Psoas muscle (tissue), 8 donors: ENCODE data around the gene MRPL10. TPM values are rescaled to one million over a fixed set of nuclear protein-coding genes. Genes with fewer than 3 reads are reported as not detected.
"Not testable (repeated sequence)": the region's sequence is repeated elsewhere in the genome, so short reads cannot be mapped to it uniquely, and the experiment has no call there.

Experiments used
- ATAC-seq, 4 donors: fragments of 200-7000 bp; cut with Tn5 transposase; one replicate each; pipeline ENCODE4 v1.9.1; 2020; ENCODE audit warnings: moderate library complexity in 3 of 4, mild to moderate bottlenecking in 2 of 4
- DNase-seq, 2 donors: peaks; one replicate each; pipeline ENCODE4 v3.0.0-alpha.2; 2020
- H3K27ac ChIP-seq: fragments of 200-600 bp; one replicate; pipeline ENCODE4 v1.8.0; 2022
- H3K27me3 ChIP-seq, 3 donors: fragments of 200-600 bp in 1 of 3; one replicate each; pipeline versions ENCODE4 v1.6.1 to v1.8.0; 2013 to 2022; ENCODE audit warnings: low read length in 2 of 3, mild to moderate bottlenecking in 2 of 3, moderate library complexity in 1 of 3; ENCODE audit not compliant: insufficient read depth in 3 of 3
- H3K36me3 ChIP-seq, 2 donors: fragments of 200-600 bp in 1 of 2; one replicate each; pipeline versions ENCODE4 v1.6.1 to v1.8.0; 2013 to 2022; ENCODE audit warnings: low read depth in 1 of 2, mild to moderate bottlenecking in 1 of 2, moderate library complexity in 1 of 2; ENCODE audit not compliant: insufficient read depth in 1 of 2
- H3K4me1 ChIP-seq: fragments of 200-600 bp; one replicate; pipeline ENCODE4 v1.8.0; 2022
- H3K4me3 ChIP-seq: fragments of 200-600 bp; one replicate; pipeline ENCODE4 v1.8.0; 2022; ENCODE audit warnings: mild to moderate bottlenecking
- H3K9me3 ChIP-seq: fragments of 200-600 bp; one replicate; pipeline ENCODE4 v1.8.0; 2022
- WGBS, 3 donors: extraction: QIAGEN DNeasy Blood & Tissue Kit; methylation state at CpG; one replicate each; pipeline versions ENCODE4 v1.1.6 to v1.1.7; 2013; 5-methylcytosine and 5-hydroxymethylcytosine counted together
- intact Hi-C, 2 donors: fragments of 100-400 bp; cut with DNase I; formaldehyde crosslinking; loops; one replicate each; pipeline versions ENCODE4 v1.11.0 to v1.14.2; 2022
- polyA plus RNA-seq, 3 donors: library from polyadenylated mRNA; stranded (reverse); fragments of 200-250 nt; gene quantifications; one replicate each; pipeline ENCODE4 v1.2.3, GENCODE V29; 2013
- total RNA-seq, 4 donors: library from RNA; stranded (reverse); fragmentation: NEBNext Ultra II Directional in 2 of 4; extraction: Animal tissue kit (Norgen Biotek cat#: 25700) in 2 of 4; gene quantifications; one replicate each; pipeline versions ENCODE4 v1.2.1 to v1.2.4, GENCODE V29; 2021 to 2023
- TF ChIP-seq, protein P1 (sequence below): fragments of 200-600 bp; IDR thresholded peaks from one replicate; pipeline ENCODE4 v1.8.0; 2022; ENCODE audit warnings: antibody characterized with exemption
- donor health status: healthy with polysubstance abuse.
- donor health status: DM: no; HTN: no; CAD: no; lungs with moderate emphysema.
- donor health status: Bipolar disorder and iron deficiency.
- donor health status: healthy.
- donor health status: DM: yes; HTN: yes; CAD: no.
- donor health status: DM: no; HTN: no; CAD: no.
- donor health status: DM: no; HTN: no; CAD: no.
- donor health status: DM: yes; HTN: yes; CAD: no.

MRPL10 gene
- total and polyA plus RNA-seq, 7 donors: 37.8 to 78.6 (median 47.0) TPM

GRCh38 chr17:47774987-47775580, 56.3 kb downstream of the MRPL10 start:
- H3K4me1 ChIP-seq: no peaks in the 10 kb centered on the region
- no peak overlapping the region for H3K27ac ChIP-seq
- ATAC-seq (no peak), DNase-seq (no peak)
- WGBS, 3 donors: 67 to 86% (median 74%) methylated on average over 1 of the region's 1 CpG
- no peaks in the 10 kb centered on the region for H3K36me3 ChIP-seq
- H3K27me3 ChIP-seq: peaks cover 0 to 47% (median 18%) of the 10 kb centered on the region in 3 donors
- TF ChIP-seq, protein P1, sequence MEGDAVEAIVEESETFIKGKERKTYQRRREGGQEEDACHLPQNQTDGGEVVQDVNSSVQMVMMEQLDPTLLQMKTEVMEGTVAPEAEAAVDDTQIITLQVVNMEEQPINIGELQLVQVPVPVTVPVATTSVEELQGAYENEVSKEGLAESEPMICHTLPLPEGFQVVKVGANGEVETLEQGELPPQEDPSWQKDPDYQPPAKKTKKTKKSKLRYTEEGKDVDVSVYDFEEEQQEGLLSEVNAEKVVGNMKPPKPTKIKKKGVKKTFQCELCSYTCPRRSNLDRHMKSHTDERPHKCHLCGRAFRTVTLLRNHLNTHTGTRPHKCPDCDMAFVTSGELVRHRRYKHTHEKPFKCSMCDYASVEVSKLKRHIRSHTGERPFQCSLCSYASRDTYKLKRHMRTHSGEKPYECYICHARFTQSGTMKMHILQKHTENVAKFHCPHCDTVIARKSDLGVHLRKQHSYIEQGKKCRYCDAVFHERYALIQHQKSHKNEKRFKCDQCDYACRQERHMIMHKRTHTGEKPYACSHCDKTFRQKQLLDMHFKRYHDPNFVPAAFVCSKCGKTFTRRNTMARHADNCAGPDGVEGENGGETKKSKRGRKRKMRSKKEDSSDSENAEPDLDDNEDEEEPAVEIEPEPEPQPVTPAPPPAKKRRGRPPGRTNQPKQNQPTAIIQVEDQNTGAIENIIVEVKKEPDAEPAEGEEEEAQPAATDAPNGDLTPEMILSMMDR: no peak
- no peak overlapping the region for H3K4me3 ChIP-seq
- intact Hi-C loops: no loop called here
- no peaks in the 10 kb centered on the region for H3K9me3 ChIP-seq

- no peaks in the 10 kb centered on the region for H3K4me1 ChIP-seq
- ATAC-seq (no peak), DNase-seq (no peak)
- H3K27ac ChIP-seq: no peak overlapping the region
- WGBS, 3 donors: 64 to 76% (median 68%) methylated on average over 4 of the region's 4 CpGs
- intact Hi-C loops: no loop called here
- H3K27me3 ChIP-seq: peaks cover 0 to 47% (median 19%) of the 10 kb centered on the region in 3 donors
- no peak overlapping the region for H3K4me3 ChIP-seq
- no peaks in the 10 kb centered on the region for H3K9me3 ChIP-seq
- TF ChIP-seq, protein P1: no peak
- H3K36me3 ChIP-seq: no peaks in the 10 kb centered on the region
Measured at GRCh38 chr17:47774331-47774730, 57.0 kb downstream of the MRPL10 start.

DNA sequence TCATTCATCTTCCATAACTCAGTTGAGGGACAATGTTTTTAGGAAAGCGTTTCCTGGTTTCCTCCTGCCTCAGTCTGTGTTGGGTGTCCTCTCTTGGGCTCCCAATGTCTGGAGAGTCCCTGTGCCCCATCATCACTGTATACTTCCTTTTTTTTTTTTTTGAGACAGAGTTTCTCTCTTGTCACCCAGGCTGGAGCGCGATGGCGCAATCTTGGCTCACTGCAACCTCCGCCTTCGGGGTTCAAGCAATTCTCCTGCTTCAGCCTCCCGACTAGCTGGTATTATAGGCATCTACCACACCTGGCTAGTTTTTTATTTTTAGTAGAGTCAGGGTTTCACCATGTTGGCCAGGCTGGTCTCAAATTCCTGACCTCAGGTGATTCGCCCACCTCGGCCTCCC, 57.7 kb downstream of the MRPL10 start:
- H3K27me3 ChIP-seq: peaks cover 0 to 46% (median 19%) of the 10 kb centered on the region in 3 donors
- H3K9me3 ChIP-seq, intact Hi-C loops, H3K27ac ChIP-seq, DNase-seq, H3K36me3 ChIP-seq, H3K4me1 ChIP-seq, ATAC-seq, H3K4me3 ChIP-seq: not testable (repeated sequence)
- 84 to 91% (median 90%) methylated on average over 9 of the region's 9 CpGs for WGBS, 3 donors

Other genes with a start within 250 kb of the MRPL10 start
- 100 to 1,000 TPM; 192 to 323 (median 227) TPM for gene KPNB1, start 181.6 kb downstream of the MRPL10 start, total RNA-seq
- 100 to 1,000 TPM in 2 of 3 donors, 10 to 100 TPM in 1; 78.0 to 121 (median 120) TPM for gene KPNB1, start 181.6 kb downstream of the MRPL10 start, polyA plus RNA-seq
- gene TBKBP1, start 137.4 kb downstream of the MRPL10 start, total RNA-seq: 10 to 100 TPM; 14.5 to 20.6 (median 18.9) TPM
- 10 to 100 TPM in 2 of 3 donors, 1 to 10 TPM in 1; 5.3 to 37.9 (median 27.4) TPM for gene TBKBP1, start 137.4 kb downstream of the MRPL10 start, polyA plus RNA-seq
- under 1 TPM; 0.12 to 0.36 (median 0.19) TPM for gene TBX21, start 98.3 kb downstream of the MRPL10 start, total RNA-seq
- under 1 TPM in 2 of 3 donors, not detected in 1; 0.04 to 0.12 TPM for gene TBX21, start 98.3 kb downstream of the MRPL10 start, polyA plus RNA-seq
- 10 to 100 TPM in 1 of 4 donors, 1 to 10 TPM in 3; 2.6 to 23.4 (median 5.3) TPM for gene OSBPL7, start 9.7 kb downstream of the MRPL10 start, total RNA-seq
- gene OSBPL7, start 9.7 kb downstream of the MRPL10 start, polyA plus RNA-seq: 1 to 10 TPM in 2 of 3 donors, under 1 TPM in 1; 0.95 to 1.7 (median 1.3) TPM
- gene LRRC46, start 129 bp upstream of the MRPL10 start, total RNA-seq: under 1 TPM in 2 of 4 donors, not detected in 2; 0.15 to 0.54 TPM
- under 1 TPM; 0.08 to 0.40 (median 0.22) TPM for gene LRRC46, start 129 bp upstream of the MRPL10 start, polyA plus RNA-seq
- 10 to 100 TPM; 12.2 to 33.5 (median 19.5) TPM for gene SCRN2, start 9.7 kb upstream of the MRPL10 start, total RNA-seq
- 10 to 100 TPM; 10.7 to 18.8 (median 15.1) TPM for gene SCRN2, start 9.7 kb upstream of the MRPL10 start, polyA plus RNA-seq
- gene SP6, start 19.6 kb upstream of the MRPL10 start, total RNA-seq: under 1 TPM in 1 of 4 donors, not detected in 3; 0.16 TPM
- under 1 TPM in 2 of 3 donors, not detected in 1; 0.04 to 0.27 TPM for gene SP6, start 19.6 kb upstream of the MRPL10 start, polyA plus RNA-seq
- 10 to 100 TPM; 10.8 to 16.1 (median 12.8) TPM for gene SP2, start 64.7 kb upstream of the MRPL10 start, total RNA-seq
- 10 to 100 TPM in 1 of 3 donors, 1 to 10 TPM in 2; 6.2 to 10.2 (median 7.2) TPM for gene SP2, start 64.7 kb upstream of the MRPL10 start, polyA plus RNA-seq
- 10 to 100 TPM; 28.2 to 42.3 (median 33.8) TPM for gene PNPO, start 110.0 kb upstream of the MRPL10 start, total RNA-seq
- 10 to 100 TPM; 12.0 to 30.0 (median 12.8) TPM for gene PNPO, start 110.0 kb upstream of the MRPL10 start, polyA plus RNA-seq
- not detected for gene PRR15L, start 126.3 kb upstream of the MRPL10 start, total RNA-seq
- gene PRR15L, start 126.3 kb upstream of the MRPL10 start, polyA plus RNA-seq: under 1 TPM in 2 of 3 donors, not detected in 1; 0.04 to 0.17 TPM
- gene CDK5RAP3, start 139.6 kb upstream of the MRPL10 start, total RNA-seq: 10 to 100 TPM; 21.0 to 44.1 (median 34.5) TPM
- gene CDK5RAP3, start 139.6 kb upstream of the MRPL10 start, polyA plus RNA-seq: 10 to 100 TPM; 25.4 to 29.9 (median 25.6) TPM
- gene COPZ2, start 206.3 kb upstream of the MRPL10 start, total RNA-seq: 100 to 1,000 TPM in 1 of 4 donors, 10 to 100 TPM in 3; 56.4 to 130 (median 66.4) TPM
- gene COPZ2, start 206.3 kb upstream of the MRPL10 start, polyA plus RNA-seq: 10 to 100 TPM; 16.8 to 46.0 (median 35.5) TPM
- 1,000 to 10,000 TPM in 3 of 4 donors, 100 to 1,000 TPM in 1; 990 to 1,423 (median 1,174) TPM for gene NFE2L1, start 216.8 kb upstream of the MRPL10 start, total RNA-seq
- gene NFE2L1, start 216.8 kb upstream of the MRPL10 start, polyA plus RNA-seq: 1,000 to 10,000 TPM in 1 of 3 donors, 100 to 1,000 TPM in 2; 308 to 1,601 (median 620) TPM